ENCODE results near the gene MAPK7.
A peak's percentile ranks its signal among the peaks of the same experiment; 100 is the strongest.
"Not testable (repeated sequence)": the region's sequence is repeated elsewhere in the genome, so short reads cannot be mapped to it uniquely, and the experiment has no call there.

The MAPK7 gene

DNA sequence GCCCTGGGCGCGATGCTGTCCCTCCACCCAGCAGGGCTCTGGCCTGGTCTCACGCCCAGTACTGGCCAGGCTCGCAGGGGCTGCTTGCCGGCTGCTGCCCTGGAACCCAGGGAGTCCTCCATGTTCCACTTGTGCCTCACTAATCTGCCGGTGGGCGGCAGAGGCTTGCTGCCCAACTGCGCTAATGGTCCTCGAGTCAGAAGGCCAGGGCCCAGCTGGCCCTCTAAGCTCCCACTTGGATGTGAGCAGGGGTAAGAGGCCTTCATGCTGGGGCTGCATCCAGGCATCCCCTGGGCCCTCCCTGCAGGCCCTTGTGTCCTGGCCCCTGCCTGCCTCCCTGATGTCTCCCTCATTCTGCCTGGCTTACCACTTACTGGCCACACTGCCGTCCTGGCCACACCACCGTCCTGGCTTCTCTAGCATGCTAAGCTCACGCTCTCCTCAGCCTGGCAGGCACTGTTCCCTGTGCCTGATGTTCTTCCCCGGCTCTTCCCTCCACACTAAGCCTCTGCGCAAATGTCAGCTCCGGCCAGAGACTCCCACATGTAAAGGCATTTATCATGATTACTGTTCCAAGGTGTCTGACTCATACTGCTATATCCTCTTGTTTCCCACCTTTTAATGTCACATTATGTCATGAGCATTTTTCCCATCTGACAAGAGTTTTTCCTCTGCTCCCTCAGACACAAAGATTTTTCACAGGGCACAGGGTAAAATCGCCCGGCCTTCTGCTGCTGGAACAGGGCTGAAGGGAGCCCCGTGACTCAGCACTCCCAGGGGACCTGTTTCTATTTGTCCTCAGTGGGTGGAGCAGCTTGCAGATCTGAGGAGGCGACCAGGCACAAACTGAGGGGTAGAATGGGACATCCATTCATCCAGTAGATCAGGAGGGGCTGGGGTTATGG, 31.7 kb upstream of the MAPK7 start:
- DNase-seq (no peak), ATAC-seq (replicated peaks) (no peak)
- no peaks in the 10 kb centered on the region for H3K9me3 Mint-ChIP-seq
- H3K4me1 Mint-ChIP-seq (ENCODE audit: low read depth in 2 of 2), result no peaks in the 10 kb centered on the region
- no peak overlapping the region for H3K27ac Mint-ChIP-seq
- H3K36me3 Mint-ChIP-seq (ENCODE audit: insufficient read depth), result no peaks in the 10 kb centered on the region
- peaks cover 6 to 10% of the 10 kb centered on the region in 2 donors for H3K27me3 Mint-ChIP-seq
- no peak overlapping the region for H3K4me3 Mint-ChIP-seq

DNA sequence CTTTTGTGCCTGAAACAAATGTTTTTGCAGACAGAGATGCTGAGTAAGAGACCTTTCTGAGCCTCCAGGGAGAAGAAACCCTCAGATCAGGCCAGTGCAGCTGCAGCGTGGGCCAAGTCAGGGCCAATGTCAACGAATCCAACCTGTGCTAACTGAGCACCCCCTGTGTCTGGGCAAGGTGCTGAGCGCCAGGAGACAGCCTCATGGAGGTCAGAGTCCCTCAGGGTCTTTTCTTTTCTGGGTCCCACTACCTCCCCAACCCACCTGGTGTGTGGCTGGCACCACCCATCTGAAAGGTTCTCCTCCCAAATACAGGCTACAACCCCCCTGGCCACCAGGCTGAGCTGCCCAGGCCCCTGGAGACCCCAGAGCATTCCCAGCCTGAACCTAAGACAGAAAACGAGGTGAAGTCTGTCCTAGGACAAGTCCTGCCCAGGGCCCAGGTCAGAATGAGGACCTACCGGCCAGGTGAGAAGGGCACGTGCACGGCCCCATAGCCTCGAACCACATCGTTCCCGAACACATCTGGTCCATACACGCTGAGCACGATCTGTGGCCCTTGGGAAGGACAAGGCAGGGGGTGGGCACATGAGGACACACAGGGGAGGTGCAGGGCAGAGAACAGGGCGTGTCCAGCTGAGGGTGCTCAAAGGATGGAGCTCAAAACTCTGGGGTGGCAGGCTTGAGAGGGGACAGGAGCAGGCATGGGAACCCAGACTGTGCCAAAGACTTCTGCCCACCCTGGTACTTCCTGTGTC, 30.8 kb upstream of the MAPK7 start:
- H3K4me3 Mint-ChIP-seq, result no peak overlapping the region
- DNase-seq (no peak), ATAC-seq (replicated peaks) (no peak)
- H3K36me3 Mint-ChIP-seq (ENCODE audit: insufficient read depth), result peaks cover 4% of the 10 kb centered on the region
- H3K9me3 Mint-ChIP-seq, result no peaks in the 10 kb centered on the region
- H3K27me3 Mint-ChIP-seq, result peaks cover 0 to under 1% of the 10 kb centered on the region in 2 donors
- no peaks in the 10 kb centered on the region for H3K4me1 Mint-ChIP-seq (ENCODE audit: low read depth in 2 of 2)
- H3K27ac Mint-ChIP-seq, result no peak overlapping the region

DNA sequence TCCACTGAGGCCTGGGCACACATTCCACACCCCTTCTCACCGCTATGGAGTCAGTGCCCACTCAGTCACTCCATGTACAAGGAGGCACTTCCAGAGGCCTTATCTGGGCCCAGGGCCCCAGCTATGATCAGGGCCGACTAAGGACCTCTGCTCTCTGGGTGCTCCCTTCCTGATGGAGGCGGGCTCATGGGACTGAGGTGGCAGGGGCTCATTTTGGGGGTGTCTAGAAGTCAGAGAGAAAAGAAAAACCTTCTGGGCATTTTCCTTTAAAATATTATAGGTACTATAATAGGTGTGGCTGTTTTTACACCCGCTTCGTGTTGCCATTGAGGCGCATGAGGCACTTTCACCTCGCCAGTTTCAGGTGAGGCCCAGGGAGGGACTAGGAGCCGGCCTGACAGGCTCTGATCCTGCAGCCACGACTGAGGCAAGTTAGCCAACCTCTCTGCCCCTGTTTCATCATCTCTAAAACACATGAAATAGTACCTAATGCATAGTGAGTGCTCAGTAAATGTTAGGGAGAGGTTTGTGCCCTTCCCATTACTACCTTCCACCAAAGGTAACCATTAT, 30.1 kb upstream of the MAPK7 start:
- H3K9me3 Mint-ChIP-seq, result no peaks in the 10 kb centered on the region
- ATAC-seq (replicated peaks) (no peak), DNase-seq (no peak)
- H3K27me3 Mint-ChIP-seq, result no peaks in the 10 kb centered on the region
- peaks cover 4% of the 10 kb centered on the region for H3K36me3 Mint-ChIP-seq (ENCODE audit: insufficient read depth)
- H3K27ac Mint-ChIP-seq, result no peak overlapping the region
- no peak overlapping the region for H3K4me3 Mint-ChIP-seq
- H3K4me1 Mint-ChIP-seq (ENCODE audit: low read depth in 2 of 2), result no peaks in the 10 kb centered on the region

DNA sequence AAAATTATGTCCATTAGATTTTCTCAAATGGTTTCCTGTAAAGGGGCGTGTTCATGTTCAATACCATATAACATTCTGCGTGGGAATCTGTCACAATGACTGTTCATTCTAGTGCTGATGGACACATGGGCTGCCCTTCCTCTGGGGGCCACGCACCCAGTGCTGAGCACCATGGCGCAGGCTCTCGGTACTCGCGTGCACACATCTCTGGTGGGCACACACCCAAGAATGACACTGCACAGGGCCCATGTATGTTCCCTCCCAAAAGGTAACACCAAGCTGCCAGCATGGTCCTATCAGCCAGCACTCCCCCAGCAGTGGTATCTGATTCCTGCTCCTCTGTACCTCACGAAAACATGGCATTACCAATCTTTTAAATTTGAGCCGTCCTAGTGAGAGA, 29.5 kb upstream of the MAPK7 start:
- Mint-ChIP-seq H3K9me3 (no peaks in the 10 kb centered on the region), H3K4me1 (ENCODE audit: low read depth in 2 of 2) (no peaks in the 10 kb centered on the region), H3K36me3 (ENCODE audit: insufficient read depth) (peaks cover 4% of the 10 kb centered on the region), H3K27ac (no peak overlapping the region), H3K27me3 (peaks cover 0 to under 1% of the 10 kb centered on the region in 2 donors), H3K4me3 (no peak overlapping the region)
- DNase-seq (no peak), ATAC-seq (replicated peaks) (no peak)

DNA sequence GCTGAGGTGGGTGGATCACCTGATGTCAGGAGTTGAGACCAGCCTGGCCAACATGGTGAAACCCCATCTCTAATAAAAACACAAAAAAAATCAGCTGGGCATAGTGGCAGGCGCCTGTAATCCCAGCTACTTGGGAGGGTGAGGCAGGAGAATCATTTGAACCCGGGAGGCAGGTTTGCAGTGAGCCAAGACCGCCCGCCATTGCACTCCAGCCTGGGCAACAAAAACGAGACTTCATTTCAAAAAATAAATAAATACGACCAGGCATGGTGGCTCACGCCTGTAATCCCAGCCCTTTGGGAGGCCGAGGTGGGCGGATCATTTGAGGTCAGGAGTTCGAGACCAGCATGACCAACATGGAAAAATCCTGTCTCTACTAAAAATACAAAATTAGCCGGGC, 24.9 kb upstream of the MAPK7 start:
- ATAC-seq (replicated peaks); DNase-seq; H3K4me3 Mint-ChIP-seq; H3K9me3 Mint-ChIP-seq; H3K4me1 Mint-ChIP-seq (ENCODE audit: low read depth in 2 of 2); H3K36me3 Mint-ChIP-seq (ENCODE audit: insufficient read depth); H3K27ac Mint-ChIP-seq: not testable (repeated sequence)
- H3K27me3 Mint-ChIP-seq, result peaks cover 0 to 22% of the 10 kb centered on the region in 2 donors

DNA sequence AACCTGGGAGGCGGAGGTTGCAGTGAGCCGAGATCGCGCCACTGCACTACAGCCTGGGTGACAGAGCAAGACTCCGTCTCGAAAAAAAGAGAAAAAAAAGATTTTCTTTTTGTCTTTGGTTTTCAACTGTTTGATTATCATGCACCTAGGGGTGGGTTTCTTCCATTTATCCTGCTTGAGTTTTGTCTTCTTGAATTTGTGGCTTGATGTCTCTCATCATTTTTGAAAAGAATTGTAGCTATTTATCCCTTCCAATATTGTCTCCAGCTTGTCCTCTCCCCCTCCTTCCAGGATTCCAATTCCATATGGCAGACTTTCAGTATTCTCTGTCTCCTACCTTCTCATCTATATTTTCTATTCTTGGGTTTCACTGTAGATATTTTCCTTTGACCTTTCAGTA, 23.6 kb upstream of the MAPK7 start:
- Mint-ChIP-seq H3K4me1 (ENCODE audit: low read depth in 2 of 2) (no peaks in the 10 kb centered on the region), H3K4me3 (no peak overlapping the region), H3K36me3 (ENCODE audit: insufficient read depth) (peaks cover 7% of the 10 kb centered on the region), H3K27me3 (peaks cover 13 to 35% of the 10 kb centered on the region in 2 donors), H3K9me3 (no peaks in the 10 kb centered on the region), H3K27ac (no peak overlapping the region)
- no peak for DNase-seq
- ATAC-seq (replicated peaks), result no peak

DNA sequence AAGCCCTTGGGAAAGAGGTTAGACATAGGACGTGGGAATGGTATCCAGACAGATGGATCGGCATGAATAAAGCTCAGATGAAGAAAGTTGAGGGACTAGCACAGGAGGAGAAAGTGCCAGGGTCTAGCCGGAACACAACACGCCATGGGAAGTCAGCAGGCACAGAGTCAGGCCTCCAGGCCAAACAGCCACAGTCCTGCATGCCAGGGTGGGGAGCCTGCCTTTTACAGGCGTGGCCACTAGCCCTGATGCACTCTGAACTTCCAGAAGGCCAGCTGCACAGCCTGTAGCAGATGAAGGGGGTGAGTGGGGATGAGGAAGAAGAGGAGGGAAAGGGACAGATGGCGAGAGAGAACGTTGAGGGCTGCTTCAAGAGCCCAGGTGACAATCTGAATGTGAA, 20.9 kb upstream of the MAPK7 start:
- no peak for ATAC-seq (replicated peaks)
- Mint-ChIP-seq H3K4me1 (ENCODE audit: low read depth in 2 of 2) (peaks cover 5 to 8% of the 10 kb centered on the region in 2 donors), H3K4me3 (no peak overlapping the region), H3K27ac (peak overlapping the region in 1 of 2 donors; percentile 49), H3K36me3 (ENCODE audit: insufficient read depth) (peaks cover 7% of the 10 kb centered on the region), H3K27me3 (peaks cover 13 to 49% of the 10 kb centered on the region in 2 donors), H3K9me3 (no peaks in the 10 kb centered on the region)
- DNase-seq, result no peak

DNA sequence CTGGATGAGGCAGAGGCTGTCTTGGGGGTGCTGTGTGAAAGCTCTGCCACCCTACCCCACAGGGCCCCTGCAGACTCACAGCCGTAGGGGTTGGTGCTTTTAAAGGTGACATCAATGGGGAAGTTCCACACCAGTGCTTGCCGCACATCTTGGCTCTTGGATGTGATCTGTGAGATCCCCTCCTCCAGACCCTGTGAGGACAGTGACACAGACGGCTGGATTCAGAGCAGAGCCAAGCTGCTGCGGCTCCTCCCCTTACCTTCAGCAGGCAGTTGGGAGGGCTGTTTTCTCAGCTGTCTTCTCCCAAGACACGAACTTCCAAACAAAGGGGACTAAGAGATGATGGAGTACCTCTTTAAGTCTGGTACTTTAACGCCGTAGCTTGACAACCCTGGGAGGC, 20.5 kb upstream of the MAPK7 start:
- ATAC-seq (replicated peaks) (no peak), DNase-seq (no peak)
- no peak overlapping the region for H3K27ac Mint-ChIP-seq
- H3K9me3 Mint-ChIP-seq, result no peaks in the 10 kb centered on the region
- no peak overlapping the region for H3K4me3 Mint-ChIP-seq
- peaks cover 13 to 49% of the 10 kb centered on the region in 2 donors for H3K27me3 Mint-ChIP-seq
- H3K36me3 Mint-ChIP-seq (ENCODE audit: insufficient read depth), result peaks cover 12% of the 10 kb centered on the region
- H3K4me1 Mint-ChIP-seq (ENCODE audit: low read depth in 2 of 2), result peaks cover 5 to 10% of the 10 kb centered on the region in 2 donors

DNA sequence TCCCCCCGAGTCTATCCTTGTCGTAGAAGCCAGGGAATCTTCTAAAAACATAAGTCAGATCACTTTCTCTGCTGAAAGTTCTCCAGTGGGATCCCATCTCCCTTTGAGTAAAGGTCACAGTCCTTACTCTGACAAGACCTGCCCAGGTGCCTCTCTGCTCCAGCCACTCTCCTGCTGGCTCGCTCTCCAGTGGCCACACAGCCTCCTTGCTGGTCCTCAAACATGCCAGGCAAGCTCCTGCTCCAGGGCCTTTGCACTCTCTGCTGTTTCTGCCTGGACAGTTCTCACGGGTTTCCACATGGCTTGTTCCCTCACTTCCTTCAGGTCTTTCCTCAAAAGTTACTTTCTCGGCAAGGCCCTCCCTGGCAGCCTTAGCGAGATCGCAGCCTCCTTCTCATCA, 19.1 kb upstream of the MAPK7 start:
- Mint-ChIP-seq H3K27me3 (peaks cover 13 to 45% of the 10 kb centered on the region in 2 donors), H3K9me3 (no peaks in the 10 kb centered on the region), H3K4me3 (no peak overlapping the region), H3K36me3 (ENCODE audit: insufficient read depth) (peaks cover 15% of the 10 kb centered on the region), H3K27ac (no peak overlapping the region), H3K4me1 (ENCODE audit: low read depth in 2 of 2) (peaks cover 5 to 13% of the 10 kb centered on the region in 2 donors)
- no peak for DNase-seq
- ATAC-seq (replicated peaks), result no peak

- H3K9me3 Mint-ChIP-seq, result no peaks in the 10 kb centered on the region
- H3K27ac Mint-ChIP-seq, result no peak overlapping the region
- H3K4me1 Mint-ChIP-seq (ENCODE audit: low read depth in 2 of 2), result peaks cover 5 to 13% of the 10 kb centered on the region in 2 donors
- H3K4me3 Mint-ChIP-seq, result no peak overlapping the region
- peaks cover 13 to 40% of the 10 kb centered on the region in 2 donors for H3K27me3 Mint-ChIP-seq
- DNase-seq (no peak), ATAC-seq (replicated peaks) (no peak)
- H3K36me3 Mint-ChIP-seq (ENCODE audit: insufficient read depth), result peaks cover 15% of the 10 kb centered on the region
Measured at GRCh38 chr17:19359856-19360255, 18.4 kb upstream of the MAPK7 start.

- peaks cover 15% of the 10 kb centered on the region for H3K36me3 Mint-ChIP-seq (ENCODE audit: insufficient read depth)
- no peaks in the 10 kb centered on the region for H3K9me3 Mint-ChIP-seq
- H3K27ac Mint-ChIP-seq, result peak overlapping the region in 1 of 2 donors; percentile 62
- H3K4me1 Mint-ChIP-seq (ENCODE audit: low read depth in 2 of 2), result peaks cover 5 to 13% of the 10 kb centered on the region in 2 donors
- ATAC-seq (replicated peaks) (no peak), DNase-seq (no peak)
- peaks cover 13 to 40% of the 10 kb centered on the region in 2 donors for H3K27me3 Mint-ChIP-seq
- no peak overlapping the region for H3K4me3 Mint-ChIP-seq
Measured at GRCh38 chr17:19360772-19361171, 17.5 kb upstream of the MAPK7 start.

DNA sequence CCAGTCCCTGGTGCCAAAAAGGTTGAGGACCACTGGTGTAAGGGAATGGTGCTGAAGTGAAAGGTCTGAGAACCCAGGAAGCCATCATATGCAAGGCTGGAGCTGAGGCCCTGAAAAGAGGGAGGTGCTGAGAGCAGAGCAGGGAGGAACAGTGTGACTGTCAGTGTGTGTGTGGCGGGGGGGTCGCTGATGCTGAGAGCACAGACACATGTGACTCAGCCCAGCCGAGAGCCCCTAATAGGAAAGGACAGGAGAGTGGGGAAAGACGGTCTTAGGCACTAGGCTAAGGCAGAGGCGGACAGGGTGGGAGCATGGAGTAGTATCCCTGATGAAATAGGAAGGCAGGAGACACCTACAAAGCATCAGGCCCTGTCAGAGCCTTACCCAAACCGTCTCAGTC, 17.0 kb upstream of the MAPK7 start:
- Mint-ChIP-seq H3K4me3 (peak overlapping the region; percentile 70 to 78), H3K9me3 (no peaks in the 10 kb centered on the region)

GRCh38 chr17:19361944-19362276, 16.4 kb upstream of the MAPK7 start:
- ATAC-seq (replicated peaks) (no peak), DNase-seq (no peak)
- peaks cover 13 to 37% of the 10 kb centered on the region in 2 donors for H3K27me3 Mint-ChIP-seq
- peak overlapping the region; percentile 33 to 84 for H3K27ac Mint-ChIP-seq
- peak overlapping the region; percentile 70 to 78 for H3K4me3 Mint-ChIP-seq
- no peaks in the 10 kb centered on the region for H3K9me3 Mint-ChIP-seq
- H3K36me3 Mint-ChIP-seq (ENCODE audit: insufficient read depth), result peaks cover 15% of the 10 kb centered on the region
- H3K4me1 Mint-ChIP-seq (ENCODE audit: low read depth in 2 of 2), result peaks cover 5 to 13% of the 10 kb centered on the region in 2 donors

More for the DNA sequence above, 17.0 kb upstream of the MAPK7 start:
- no peak for DNase-seq
- peaks cover 15% of the 10 kb centered on the region for H3K36me3 Mint-ChIP-seq (ENCODE audit: insufficient read depth)
- H3K4me1 Mint-ChIP-seq (ENCODE audit: low read depth in 2 of 2), result peaks cover 5 to 13% of the 10 kb centered on the region in 2 donors
- peaks cover 13 to 40% of the 10 kb centered on the region in 2 donors for H3K27me3 Mint-ChIP-seq
- no peak for ATAC-seq (replicated peaks)
- peak overlapping the region in 1 of 2 donors; percentile 62 for H3K27ac Mint-ChIP-seq
